Endothelial cell of umbilical vein (primary cell): Measurements from ENCODE around the gene DIP2C.

Experiments used
- MYC ChIP-seq: IDR thresholded peaks from one replicate; pipeline ENCODE4 v1.6.1; 2011; ENCODE audit warnings: mild to moderate bottlenecking, low read depth, low read length
- POLR2A ChIP-seq: IDR thresholded peaks from 2 replicates; pipeline ENCODE4 v1.6.1; 2012; ENCODE audit warnings: low read depth, mild to moderate bottlenecking, control low read depth, low read length
- POLR2AphosphoS5 ChIP-seq: IDR thresholded peaks from 2 replicates; pipeline ENCODE4 v1.6.1; 2012; ENCODE audit warnings: low read depth, mild to moderate bottlenecking, control low read depth, low read length, moderate library complexity; ENCODE audit not compliant: insufficient read depth
- TF ChIP-seq, protein P1 (sequence below), 2 donors: IDR thresholded peaks; 1 replicate in 1 of 2; 2 replicates in 1 of 2; pipeline ENCODE4 v1.5.1; 2011; ENCODE audit warnings: low read length in 2 of 2, mild to moderate bottlenecking in 2 of 2, moderate library complexity in 2 of 2, control low read depth in 1 of 2, inconsistent platforms in 1 of 2, low read depth in 1 of 2; ENCODE audit not compliant: insufficient read depth in 1 of 2; ENCODE audit errors: extremely low read depth in 1 of 2

DNA sequence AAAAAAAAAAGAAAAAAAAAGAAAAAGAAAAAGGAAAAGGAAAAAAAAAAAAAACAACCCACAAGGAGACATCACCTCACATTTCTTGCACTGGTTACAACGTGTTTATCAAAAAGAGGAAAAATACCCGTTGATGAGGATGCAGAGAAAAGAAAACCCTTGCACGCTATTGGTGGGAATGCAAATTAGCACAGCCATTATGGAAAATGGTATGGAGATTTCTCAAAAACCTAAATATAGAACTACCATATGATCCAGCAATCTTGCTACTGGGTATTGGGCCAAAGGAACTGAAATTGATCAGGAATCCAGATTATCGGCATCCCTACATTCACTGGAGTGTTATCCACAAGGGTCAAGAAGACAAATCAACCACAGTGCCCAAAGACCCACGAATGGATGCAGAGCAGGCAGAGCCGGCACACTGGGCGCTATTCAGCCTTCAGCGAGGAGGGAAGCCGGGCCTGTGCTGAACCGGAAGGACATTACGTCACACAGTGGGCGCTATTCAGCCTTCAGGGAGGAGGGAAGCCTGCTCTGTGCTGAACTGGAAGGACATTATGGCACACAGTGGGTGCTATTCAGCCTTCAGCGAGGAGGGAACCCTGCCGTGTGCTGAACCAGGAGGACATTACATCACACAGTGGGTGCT, 295.6 kb downstream of the DIP2C start:
- TF ChIP-seq, protein P1, sequence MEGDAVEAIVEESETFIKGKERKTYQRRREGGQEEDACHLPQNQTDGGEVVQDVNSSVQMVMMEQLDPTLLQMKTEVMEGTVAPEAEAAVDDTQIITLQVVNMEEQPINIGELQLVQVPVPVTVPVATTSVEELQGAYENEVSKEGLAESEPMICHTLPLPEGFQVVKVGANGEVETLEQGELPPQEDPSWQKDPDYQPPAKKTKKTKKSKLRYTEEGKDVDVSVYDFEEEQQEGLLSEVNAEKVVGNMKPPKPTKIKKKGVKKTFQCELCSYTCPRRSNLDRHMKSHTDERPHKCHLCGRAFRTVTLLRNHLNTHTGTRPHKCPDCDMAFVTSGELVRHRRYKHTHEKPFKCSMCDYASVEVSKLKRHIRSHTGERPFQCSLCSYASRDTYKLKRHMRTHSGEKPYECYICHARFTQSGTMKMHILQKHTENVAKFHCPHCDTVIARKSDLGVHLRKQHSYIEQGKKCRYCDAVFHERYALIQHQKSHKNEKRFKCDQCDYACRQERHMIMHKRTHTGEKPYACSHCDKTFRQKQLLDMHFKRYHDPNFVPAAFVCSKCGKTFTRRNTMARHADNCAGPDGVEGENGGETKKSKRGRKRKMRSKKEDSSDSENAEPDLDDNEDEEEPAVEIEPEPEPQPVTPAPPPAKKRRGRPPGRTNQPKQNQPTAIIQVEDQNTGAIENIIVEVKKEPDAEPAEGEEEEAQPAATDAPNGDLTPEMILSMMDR (IDR thresholded peaks at IDR 0.05; ENCODE audit: extremely low read depth in 1 of 2, insufficient read depth in 1 of 2, low read depth in 1 of 2, low read length in 2 of 2), result no peak
- TF ChIP-seq POLR2AphosphoS5 (no peak), POLR2A (no peak), MYC (no peak)
